HG02571 (cell line): ENCODE data around the gene JAK1.
"Not testable (repeated sequence)": the region's sequence is repeated elsewhere in the genome, so short reads cannot be mapped to it uniquely, and the experiment has no call there.

Experiments used
- ATAC-seq: cut with Tn5 transposase; IDR thresholded peaks from one replicate; pipeline ENCODE4 v1.9.1; 2021; ENCODE audit warnings: mild to moderate bottlenecking, moderate library complexity; ENCODE audit not compliant: unreplicated experiment

The JAK1 gene

DNA sequence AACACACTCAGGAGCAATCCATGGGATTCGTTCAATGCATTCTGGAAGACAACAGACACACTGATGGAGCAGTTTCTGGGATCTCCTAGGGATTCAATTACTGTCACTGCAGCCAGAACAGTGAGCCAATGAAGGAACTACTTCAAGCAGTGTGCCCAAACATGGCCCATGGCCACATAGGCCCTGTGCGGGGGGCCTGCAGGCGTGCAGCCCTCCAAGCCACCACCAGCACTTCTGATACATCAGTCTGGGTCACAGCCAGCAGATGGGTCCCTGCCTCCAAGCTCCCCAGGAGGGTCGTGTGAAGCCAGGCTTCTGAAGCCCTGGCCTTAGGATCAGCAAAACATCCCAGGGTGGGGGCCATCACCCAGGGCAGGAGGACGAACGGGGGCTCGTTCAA, 122.2 kb downstream of the JAK1 start:
- no peak for ATAC-seq

DNA sequence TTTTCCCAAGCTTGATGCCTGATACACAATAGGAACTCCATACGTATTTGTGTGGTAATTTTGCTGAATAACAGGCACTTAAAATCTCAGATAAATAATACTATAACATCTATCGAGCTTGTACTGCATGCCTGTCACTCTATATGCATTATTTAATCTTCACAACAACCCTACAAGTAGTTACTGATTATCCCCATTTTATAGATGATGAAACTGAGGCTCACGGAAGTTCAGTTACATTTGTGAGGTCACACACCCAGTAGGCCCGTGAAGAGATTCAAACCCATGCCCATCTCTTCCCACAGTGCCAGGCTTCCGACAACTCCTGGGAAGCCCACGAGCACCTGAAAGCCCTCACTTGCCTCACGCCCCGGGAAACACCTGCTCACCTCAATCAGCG, 122.7 kb downstream of the JAK1 start:
- ATAC-seq: no peak

DNA sequence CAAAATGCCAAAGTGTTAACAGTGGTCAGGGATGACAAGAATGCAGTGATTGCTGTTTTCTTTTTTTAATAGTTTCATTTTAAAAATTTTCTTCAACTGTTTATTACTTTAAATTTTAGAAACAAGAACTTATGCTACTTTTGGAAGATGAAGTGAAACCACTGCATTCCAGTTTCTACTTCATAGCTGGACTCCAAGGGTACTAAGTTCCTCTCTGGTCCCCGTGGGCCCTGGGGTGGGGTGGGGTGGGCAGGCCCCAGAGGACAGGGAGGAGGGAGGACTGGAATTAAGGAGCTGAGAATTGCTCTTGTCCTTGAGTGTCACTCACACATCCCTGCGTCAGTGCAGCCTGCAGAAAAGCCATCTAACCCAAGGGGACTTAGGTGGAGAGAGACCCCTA, 124.1 kb downstream of the JAK1 start:
- no peak for ATAC-seq

DNA sequence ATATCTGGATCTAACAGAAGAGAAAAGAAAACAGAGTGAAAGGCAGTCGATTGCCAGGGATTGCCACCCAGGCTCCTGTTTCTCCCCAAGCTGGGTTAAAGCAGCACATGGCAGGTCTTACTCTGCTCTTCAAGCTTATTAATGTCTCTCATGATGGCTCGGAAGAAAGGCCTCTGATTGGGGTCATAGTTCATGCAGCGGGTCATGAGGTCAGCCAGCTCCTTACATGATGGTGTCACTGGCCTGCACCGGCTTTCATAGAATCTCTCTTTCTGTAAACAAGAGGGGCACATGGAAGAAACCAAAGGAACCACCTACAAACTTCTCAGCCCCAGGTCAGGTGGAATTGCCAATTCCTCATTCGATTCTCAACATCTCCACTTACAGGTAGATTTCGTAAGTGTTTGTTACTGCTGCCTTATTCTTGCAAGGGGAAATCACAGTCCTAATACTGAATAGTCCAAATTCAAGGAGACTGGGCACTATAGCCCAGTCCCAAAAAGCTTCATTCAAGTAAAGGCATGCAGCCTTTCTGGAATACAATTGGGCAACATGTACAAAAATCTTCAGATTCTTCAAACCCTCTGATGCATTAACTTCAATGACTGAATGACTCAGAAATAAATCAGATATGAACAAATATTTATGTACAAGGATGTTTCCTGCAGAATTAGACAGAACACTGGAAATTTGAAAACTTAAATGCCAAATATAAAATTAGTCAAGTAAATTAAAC, 124.9 kb downstream of the JAK1 start:
- ATAC-seq: no peak

DNA sequence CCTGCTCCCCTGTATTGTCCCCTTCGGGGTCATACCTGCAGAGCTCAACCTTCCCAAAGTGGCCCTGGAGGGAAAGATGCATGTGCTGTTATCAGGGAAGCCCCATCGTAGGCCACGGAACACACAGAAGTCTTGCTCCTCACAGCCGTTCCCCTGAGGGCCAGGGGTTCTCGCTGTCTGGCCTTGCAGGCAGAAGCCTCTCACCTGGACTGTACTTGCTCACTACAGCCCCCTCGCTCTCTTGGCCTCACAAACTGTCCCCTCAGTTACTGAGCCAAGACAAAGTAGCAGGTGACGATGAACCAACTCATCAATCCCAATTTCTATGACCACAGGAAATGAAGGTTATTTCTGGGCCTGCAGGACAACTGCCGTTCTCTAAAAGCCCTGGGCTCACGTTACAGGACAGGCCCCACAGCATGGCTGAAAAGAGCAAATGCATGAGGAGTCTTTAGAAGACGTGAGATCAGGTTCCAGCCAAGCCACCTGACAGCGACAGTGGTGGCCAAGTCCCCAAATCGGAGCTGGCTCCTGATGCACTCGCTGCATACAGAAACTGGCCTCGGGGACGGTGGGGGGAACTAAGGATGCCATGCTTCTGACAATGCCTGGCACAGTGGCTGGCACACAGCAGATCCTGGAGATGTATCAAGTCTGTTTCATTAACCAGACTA, 126.5 kb downstream of the JAK1 start:
- ATAC-seq: no peak

DNA sequence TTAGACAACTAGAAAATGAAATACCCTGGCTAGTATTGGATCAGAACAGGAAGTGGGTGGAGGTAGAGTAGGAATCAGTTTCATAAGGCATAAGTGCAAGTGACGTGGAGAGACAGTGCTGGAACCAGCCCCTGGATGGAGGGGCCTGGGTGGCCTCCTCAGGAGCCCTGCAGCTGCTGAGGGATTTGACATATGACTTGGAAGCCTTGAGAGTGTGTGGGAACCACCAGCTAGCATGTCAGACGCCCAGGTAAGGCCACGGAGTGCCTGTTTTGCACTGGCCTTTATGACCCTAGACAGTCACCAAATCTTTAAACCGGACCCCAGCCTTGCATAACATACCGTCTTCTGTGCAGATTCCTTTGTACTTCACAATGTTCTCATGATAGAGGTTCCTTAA, 127.1 kb downstream of the JAK1 start:
- no peak for ATAC-seq

DNA sequence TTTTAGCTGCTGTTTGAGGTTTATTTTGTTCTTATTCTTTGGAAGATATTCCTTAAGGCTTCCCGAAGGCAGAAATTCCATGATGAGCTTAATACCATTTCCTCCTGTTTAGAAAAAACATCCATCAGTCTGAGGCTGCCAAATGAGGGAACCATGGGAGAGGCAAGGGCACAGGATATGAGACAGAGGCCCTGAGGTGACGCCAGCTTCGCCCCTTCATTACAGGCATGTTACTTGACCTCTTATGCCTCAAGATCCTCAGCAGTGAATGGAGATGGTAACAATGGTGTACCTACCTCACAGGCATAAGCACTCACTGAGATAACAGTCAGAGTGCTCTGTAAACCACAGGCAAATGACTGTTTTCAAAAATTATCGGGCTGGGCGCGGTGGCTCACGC, 127.9 kb downstream of the JAK1 start:
- no peak for ATAC-seq

DNA sequence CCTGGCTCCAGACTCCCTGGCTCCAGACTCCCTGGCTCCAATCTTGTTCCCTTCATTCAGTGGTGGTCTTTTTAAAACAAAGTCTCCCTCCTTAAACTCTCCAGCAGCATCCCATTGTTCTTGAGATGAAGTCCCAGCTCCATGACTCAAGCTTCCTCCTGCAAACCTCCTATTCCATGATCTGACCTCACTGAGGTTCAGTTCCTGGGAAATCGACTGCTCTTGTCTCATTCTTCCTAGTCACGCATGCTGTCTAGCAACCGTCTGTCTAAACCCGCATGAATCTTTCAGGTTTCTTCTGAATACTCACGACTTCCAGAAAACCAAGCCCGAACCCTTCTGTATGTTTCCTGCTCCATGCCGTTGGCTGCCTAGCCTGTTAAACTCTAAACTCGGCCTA, 129.5 kb downstream of the JAK1 start:
- no peak for ATAC-seq

DNA sequence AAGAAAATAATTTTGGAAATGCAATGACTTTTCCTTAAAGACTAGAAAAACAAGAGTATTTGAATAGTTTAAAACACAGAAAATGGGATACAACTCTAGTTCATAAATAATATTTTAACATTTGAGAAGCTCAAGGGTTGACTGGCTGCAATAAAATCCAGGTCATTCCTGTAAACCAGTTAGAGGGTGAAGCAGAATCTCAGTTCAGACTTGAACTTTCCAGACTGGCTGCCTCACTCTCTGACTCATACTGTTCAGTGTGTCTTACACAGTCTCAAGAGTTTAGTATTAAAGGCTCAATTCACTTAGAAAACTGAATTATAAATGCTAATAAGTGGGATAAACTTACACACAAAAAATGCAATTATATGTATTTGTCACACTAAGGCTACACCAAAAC, 131.6 kb downstream of the JAK1 start:
- no peak for ATAC-seq

DNA sequence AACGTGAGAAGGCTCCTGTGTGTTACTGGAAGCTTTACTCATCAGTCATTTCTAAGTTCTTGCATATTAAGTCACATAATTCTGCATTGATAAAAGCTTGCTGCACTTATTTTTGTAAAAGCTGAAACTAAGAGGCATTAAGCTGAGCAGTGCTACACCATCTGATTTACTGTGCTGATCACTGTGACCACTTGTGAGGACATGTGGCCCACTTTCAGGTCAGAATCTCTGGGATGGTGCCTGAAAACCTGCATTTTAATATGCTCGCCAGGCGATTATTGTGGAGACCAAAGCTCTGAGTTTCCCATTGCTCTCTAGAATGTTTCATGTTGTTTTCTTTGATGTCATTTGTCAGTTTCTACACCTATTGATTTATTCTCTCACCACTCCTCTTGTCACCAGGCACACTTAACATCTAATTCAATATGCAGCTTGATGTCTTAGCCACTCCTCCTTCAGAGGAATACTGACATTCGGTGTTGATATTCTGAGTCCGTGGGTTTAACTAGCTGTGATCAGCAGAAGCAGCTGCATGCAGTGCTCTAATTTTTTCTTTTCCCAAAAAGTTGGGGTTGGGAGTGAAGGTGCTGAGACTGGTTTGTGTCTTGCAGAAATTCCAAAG, 136.2 kb downstream of the JAK1 start:
- no peak for ATAC-seq

DNA sequence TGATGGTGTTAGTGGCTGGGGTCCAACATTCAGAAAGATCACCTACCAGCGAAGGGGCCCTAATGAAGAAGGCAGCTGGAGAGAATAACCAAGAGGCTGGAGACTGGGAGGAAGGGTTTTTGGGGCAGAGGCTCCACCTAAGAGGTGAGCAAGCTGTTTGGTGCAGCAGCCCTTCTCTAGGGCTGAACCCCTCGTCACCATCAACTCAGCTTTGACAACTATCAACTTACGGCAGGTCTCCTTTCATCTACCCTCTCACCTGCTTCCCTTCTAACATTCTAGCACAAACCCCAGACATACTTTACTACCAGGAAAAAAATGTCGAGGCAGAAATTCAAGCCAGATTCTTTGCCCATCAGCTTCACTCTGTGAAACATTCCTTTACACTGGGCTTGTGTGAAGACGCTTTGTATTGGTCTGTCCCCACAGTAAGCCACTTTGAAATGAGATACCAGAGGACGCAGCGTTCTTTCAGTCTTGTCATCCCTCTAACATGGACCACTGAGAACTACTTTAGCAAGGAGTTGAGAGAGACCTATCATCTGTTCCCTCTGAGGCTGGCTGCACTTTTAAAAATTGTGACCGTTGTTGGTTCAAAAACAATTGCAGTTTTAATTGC, 136.8 kb downstream of the JAK1 start:
- ATAC-seq: no peak

DNA sequence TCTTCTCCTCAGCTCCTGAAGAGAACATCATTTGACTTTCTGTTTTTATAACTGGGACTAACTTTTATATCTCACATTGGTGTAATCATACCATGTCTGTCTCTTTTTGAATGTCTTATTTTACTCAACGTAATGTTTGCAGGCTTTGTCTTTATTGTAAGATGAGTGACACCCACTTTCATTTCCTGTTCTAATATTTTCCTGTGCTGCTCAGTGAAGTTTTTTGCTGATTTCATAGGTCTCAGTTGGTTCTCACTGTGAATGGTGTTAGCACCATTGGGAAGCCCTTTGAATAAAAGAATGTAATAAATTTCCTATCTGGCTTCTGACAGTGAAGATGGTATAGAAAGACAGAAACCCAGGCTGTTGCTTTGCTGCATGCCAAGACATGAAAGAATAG, 137.5 kb downstream of the JAK1 start:
- no peak for ATAC-seq

DNA sequence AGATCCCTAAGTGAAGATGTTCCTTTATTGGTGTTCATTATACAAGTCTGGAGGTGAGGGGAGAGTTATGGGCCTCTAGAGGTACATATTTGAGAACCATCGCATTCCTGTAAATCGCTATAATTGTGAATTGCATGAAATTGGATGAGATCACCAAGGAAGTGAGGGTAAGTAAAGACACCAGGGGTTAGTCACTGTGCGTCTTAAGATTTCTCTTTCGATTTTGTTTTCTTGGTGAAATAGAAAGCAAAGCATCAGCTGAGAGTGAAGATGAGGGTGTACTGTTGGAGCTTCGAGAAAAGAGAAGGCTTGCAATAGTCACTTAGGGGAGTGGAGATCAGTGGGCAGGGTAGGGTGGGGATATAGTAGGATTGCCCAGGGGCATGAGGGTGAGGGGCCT, 139.4 kb downstream of the JAK1 start:
- peak; percentile 81 for ATAC-seq

DNA sequence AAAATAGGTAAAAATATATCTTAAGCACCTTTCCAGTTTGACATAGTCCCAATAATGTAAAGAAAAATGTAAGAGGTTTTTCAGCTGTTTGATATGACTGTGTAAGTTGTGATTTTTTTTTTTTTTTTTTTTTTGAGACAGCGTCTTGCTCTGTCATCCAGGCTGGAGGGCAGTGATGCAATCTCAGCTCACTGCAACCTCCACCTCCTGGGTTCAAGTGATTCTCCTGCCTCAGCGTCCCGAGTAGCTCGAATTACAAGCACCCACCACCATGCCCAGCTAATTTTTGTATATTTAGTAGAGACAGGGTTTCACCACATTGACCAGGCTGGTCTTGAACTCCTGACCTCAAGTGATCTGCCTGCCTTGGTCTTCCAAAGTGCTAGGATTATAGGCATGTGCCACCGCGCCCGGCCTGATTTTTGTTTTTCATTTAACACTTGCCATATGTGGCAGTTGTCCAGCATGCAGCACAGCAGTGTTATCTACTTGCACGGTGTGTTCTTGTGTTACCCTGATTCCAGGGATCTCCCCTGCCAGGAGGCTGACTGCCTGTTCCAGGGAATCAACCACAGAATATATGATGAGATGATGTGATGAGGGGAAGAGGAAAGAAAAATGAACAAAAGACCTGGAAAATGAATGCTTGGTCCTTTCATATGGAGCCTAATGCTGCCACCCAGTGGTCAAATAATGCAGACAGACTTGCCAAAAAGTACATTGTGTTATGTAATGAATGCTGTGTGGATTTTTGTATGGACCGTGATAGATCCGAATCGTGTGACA, 142.5 kb downstream of the JAK1 start:
- no peak for ATAC-seq

DNA sequence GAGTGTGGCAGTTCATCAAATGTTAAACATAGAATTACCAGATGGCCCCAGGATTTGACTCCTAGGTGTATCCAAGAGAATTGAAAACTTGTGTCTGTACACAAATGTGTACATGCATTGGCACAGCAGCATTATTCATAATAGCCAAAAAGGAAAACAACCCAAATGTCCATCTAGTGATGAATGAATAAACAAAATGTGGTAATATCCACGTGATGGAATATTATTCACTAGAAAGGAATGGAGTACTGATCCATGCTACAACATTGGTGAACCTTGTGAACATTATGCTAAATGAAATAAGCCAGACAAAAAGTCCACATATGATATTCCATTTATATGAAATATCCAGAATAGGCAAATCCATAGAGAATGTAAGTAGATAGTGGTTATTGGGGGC, 143.7 kb downstream of the JAK1 start:
- ATAC-seq: no peak

DNA sequence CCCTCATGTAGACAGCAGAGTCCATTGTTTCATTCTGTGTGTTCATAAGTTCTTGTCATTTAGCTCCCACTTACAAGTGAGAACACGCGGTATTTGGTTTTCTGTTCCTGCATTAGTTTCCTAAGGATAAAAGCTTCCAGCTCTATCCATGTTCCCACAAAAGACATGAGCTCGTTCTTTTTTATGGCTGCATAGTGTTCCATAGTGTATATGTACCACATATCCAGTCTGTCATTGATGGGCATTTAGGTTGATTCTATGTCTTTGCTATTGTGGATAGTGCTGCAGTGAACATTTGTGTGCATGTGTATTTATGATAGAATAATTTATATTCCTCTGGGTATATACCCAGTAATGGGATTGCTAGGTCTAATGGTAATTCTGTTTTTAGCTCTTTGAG, 145.8 kb downstream of the JAK1 start:
- ATAC-seq: not testable (repeated sequence)

DNA sequence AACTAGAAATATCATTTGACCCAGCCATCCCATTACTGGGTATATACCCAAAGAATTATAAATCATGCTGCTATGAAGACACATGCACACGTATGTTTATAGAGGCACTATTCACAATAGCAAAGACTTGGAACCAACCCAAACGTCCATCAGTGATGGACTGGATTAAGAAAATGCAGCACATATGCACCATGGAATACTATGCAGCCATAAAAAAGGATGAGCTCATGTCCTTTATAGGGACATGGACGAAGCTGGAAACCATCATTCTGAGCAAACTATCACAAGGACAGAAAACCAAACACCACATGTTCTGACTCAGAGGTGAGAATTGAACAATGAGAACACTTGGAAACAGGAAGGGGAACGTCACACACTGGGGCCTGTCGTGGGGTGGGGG, 149.0 kb downstream of the JAK1 start:
- ATAC-seq: not testable (repeated sequence)

DNA sequence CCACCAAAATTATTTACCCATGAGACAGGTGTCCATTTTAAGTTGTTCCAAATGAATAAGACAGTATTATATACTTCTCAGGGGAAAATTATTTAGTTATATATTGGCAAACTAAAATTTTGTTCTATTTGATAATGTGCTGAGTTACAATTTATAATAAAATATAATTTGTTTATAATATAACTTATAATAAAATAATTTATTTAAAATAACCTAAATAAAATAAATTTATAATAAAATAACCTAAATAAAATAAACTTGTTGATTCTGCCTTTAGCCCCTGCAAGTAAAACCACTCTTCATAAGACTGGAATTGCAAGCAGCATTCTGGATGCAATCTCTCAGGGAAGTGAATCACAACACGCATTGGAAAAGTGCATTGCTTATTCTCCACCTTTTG, 151.9 kb downstream of the JAK1 start:
- ATAC-seq: no peak

DNA sequence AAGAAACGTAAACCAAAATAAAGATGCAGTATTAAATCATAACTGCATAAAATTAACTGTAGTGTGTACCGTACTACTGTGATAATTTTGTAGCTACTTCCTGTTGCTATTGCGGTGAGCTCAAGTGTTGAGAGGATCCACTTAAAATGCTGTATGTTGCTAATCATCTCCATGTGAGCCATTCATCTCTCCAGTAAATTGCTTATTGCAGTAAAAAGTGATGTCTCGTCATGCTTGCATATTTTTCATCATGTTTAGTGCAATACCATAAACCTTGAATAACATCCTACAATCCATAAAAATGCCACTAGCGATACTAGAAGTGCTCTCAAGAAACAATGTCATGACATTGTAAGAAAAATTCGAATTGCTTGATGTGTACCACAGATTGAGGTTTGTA, 155.2 kb downstream of the JAK1 start:
- ATAC-seq: no peak

DNA sequence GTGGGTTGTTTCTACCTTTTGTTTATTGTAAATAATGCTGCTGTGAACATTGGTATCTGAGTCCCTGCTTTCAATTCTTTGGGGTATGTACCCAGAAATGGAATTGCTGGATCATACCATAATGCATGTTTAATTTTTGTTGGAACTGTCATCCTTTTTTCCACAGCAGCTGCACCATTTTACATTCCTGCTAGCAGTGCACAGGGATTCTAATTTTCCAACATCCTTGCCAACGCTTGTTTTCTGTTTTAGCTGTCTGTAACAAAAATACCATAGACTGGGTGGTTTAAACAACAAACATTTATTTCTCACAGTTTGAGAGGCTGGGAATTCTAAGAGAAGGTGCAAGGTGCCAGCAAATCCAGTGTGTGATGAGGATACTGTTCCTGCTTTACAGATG, 156.3 kb downstream of the JAK1 start:
- ATAC-seq: no peak

DNA sequence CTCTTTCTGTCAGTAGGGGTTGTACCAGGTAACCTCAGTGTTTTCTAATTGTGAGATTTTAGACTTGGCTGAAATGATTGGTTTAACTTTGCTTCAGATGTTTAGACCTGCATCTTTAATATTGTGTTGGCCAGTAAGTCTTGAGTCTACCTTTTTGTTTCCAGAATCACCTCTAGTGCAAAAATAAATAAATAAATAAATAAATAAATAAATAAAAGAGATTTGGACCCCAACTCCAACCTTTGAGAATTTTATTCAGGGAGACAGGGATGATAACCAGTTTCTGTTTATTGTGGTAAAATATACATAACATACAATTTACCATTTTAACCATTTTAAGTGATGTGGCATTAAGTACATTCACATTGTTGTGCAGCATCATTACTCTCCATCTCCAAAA, 157.0 kb downstream of the JAK1 start:
- no peak for ATAC-seq
